GM19467 (cell line): ENCODE results near the gene CCDC77.

ENCODE experiments used
- ATAC-seq: cut with Tn5 transposase; IDR thresholded peaks from one replicate; pipeline ENCODE4 v1.9.1; 2021; ENCODE audit warnings: mild to moderate bottlenecking, moderate library complexity; ENCODE audit not compliant: unreplicated experiment

Gene CCDC77

DNA sequence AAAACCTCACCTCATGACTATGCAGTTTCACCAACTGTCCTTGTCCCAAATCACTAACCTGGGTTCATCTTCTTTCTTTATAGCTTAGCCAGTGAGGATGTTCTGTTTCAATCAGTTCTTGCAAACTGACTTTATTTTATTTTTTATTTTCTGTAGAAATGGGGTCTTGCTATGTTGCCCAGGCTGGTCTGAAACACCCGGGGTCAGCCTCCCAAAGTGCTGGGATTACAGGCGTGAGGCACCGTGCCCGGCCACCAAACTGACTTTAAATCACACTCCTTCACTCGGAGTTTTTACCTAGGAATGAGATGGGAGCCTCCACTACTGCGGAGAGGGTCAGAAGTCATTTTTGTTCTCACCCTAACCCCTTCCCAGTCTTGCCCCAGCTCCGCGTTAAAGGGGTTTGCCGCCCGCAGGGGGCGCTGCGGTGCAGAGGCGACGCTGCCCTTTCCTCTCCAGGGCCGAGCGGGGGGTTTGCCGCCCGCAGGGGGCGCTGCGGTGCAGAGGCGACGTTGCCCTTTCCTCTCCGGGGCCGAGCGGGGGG lies 51.3 kb downstream of the CCDC77 start:
- no peak for ATAC-seq

DNA sequence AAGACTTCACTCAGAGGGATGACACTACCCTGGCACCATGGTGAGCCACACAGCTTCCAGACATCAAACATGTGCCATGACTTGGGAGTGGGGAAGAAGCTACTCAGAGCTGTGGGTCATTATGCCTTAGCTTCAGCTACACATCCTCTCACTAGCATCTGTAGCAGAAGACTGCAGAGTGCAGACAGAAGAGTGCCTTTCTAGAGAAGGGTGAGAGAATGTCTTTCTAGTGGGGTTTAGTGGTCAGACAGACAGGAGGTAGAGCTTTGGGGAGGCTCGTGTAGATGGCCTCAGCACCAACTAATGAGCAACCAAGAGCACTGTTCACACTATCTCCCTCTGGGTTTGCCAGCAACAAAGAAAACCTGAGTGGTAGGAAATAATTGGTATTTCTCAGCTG lies 53.4 kb downstream of the CCDC77 start:
- no peak for ATAC-seq

DNA sequence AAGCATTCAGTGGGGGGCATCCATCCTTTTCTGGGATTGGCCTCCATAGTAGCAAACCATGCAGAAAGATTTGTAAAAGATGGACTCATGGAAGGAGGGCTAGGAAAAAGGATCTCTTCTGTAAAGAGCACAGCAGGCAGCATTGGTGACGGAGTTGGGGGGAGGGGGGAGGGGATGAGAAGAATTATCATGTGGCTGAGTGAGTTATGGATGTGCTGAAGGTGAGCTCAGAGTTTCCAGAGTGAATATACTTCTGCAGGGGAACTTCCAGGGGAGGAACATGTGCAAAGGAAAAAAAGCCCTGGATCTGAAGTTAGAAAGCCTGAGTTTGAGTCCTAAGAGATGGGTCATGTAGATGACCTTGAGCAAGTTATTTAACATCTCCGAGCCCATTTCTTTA lies 54.4 kb downstream of the CCDC77 start:
- no peak for ATAC-seq

DNA sequence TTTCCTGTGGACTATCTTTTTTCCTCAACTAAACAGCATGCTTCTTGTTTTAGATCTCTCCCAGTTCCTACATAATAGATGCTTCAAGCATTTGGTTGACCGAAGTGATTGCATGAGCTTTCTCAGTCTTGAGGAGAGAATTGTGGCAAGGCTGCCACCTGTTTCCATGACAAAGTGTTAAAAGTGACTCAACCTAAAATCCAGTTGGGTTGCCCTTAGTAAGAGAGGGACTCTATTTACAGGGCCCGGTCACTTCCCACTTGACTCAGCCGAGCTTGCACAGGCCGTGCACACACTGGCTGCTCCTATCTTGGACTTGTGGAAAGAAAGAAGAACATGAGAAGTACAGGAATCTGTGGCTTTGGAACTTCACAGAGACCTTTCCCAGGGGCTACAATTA lies 56.2 kb downstream of the CCDC77 start:
- ATAC-seq, result no peak

DNA sequence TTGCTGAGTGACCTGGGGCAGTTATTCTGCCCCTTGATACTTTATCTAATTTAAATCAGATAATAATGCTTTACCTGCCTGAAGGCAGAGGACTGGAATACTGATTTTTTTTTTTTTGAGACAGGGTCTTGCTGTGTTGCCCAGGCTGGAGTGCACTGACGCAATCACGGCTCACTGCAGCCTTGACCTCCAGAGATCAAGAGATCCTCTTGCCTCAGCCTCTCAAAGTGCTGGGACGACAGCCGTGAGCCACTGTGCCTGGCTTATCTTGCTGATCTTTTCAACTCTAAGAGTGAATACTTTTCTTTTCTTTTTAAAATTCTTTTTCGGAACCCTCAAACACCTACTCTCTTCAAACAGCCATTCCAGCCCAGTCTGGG lies 57.6 kb downstream of the CCDC77 start:
- no peak for ATAC-seq

DNA sequence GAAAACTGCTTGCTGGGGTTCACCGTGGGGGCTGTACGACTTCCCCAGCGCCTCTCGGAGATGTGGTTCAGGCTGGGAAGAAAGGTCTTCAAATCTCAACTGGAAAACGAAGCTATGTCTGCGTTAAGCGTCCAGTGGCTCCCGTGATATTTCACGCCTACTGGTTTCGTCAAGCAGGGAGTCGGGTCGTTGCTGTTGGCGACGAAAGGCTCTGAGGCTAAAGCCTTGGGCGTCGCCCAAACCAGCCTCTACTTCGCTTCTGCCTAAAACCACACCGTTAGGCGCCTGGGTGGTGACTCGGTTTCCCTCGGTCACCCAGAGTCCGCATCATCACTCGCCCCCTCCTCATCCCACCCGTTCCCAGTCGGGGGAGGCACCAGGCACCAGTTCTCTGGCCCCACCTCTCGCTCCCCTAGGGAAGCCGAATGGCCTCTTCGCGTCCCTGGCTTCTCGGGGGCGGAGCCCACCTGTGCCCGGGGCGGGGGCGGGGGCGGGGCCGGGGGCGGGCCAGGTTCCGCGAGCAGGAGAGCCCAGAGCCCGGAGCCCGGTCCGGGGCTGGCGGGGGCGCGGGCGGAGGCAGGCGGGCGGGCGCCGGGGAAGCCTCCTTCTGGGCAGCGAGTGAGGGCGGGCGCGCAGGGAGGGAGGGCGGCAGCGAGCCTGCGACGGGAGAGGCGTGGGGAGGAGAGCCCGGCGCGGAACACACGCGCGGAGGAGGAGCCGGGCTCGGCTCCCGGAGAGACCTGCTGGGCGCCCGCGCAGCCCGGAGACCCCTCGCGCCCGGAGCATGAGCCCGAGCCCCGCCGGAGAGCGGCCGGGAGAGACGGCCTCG lies 58.2 kb downstream of the CCDC77 start, which contains the start of gene B4GALNT3:
Gene B4GALNT3, plus strand, starts transcription at position 510 of the 829 bp plus-strand sequence. CDS start 438 bp downstream, outside the sequence.
- ATAC-seq, result no peak

DNA sequence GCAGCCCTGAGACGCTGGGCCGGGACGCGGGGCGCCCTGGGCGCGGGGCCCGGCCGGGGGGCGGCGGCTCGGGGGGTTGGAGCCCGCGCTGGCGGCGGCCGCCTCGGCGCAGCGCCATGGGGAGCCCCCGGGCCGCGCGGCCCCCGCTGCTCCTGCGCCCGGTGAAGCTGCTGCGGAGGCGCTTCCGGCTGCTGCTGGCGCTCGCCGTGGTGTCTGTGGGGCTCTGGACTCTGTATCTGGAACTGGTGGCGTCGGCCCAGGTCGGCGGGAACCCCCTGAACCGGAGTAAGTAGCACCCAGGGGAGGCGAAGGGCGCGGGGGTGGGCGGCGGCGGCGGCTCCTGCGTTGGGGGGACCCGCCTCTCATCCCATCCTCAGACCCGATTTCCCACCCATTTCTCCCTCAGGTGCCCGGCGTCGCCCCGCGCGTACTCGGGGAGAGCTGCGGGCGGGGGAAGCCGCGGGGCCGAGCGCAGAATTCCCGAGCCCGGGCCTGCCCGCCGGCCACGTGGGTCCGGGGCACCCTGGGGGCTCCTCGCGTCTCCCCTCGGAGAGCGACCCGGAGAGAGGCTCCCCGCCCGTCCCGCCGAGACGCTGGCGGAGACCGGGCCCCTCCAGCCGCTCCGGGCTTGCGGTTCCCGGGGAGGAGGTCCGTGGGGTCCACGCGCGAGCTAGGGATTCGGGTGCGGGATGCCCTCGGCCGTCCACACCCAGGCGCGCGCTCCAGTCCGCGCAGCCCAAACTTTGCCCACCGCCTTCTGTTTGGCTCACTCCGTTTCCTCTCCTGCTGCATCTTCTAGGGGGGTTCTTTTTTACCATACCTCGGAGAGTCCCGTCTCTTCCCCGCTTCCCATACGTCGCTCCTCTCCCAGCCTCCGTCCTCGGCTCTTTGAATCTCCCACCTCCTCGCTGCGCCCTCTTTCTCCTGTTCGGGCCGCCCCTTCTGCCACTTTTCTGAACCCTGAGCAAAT lies 59.1 kb downstream of the CCDC77 start:
- ATAC-seq, result no peak

DNA sequence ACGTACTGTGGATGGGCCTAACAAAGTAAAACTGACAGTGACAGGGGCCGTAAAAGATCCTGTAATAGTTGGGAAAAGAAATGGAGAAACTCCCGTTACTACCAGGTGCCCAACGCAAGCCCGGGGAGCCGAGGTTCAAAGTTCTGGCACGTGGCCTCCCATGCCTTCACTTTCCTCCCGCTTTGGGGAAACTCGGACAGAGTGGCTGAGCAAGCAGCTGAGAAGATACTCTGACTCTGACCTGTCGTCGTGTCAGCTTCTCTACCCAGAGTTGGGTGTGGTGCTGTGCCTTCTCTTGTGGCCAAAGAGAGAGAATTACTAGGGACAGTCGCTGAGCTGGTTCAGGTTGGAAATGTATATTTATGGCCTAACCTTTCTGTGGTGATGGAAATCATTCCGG lies 60.0 kb downstream of the CCDC77 start:
- ATAC-seq, result no peak

DNA sequence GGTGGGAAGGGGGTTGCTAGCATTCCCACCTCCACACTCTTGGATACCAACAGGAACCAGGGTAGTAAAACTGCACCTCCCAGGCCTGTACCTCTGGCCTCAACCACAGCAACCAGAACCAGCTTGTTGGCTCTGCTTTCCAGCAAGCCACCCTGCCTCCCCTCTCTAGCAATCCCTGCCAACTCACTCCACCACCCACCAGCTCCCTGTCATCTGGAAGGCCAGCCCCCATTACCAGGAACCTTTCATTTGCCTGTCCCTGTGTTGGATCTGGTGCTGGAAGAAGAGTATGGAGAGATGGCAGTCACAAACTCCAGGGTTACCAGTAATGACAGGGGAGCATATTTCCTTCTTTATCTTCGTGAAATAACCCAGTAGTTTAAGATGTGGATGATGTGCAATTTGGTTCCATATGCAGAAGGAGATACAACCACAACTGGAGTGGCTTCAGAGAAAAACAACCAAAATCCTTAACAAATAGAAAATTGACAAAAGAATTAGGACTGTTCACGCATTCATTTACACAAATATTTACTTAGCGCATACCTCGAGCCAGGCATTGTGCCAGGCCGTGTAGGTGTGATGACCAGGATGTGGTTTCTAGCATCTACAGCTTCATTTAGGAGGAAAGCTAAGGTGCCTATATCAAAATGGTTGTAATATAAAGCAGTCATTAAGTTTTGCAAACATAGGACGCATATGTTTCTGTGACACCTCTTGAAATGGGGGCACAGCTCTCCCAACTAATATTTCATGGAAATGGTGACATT lies 61.7 kb downstream of the CCDC77 start:
- no peak for ATAC-seq

DNA sequence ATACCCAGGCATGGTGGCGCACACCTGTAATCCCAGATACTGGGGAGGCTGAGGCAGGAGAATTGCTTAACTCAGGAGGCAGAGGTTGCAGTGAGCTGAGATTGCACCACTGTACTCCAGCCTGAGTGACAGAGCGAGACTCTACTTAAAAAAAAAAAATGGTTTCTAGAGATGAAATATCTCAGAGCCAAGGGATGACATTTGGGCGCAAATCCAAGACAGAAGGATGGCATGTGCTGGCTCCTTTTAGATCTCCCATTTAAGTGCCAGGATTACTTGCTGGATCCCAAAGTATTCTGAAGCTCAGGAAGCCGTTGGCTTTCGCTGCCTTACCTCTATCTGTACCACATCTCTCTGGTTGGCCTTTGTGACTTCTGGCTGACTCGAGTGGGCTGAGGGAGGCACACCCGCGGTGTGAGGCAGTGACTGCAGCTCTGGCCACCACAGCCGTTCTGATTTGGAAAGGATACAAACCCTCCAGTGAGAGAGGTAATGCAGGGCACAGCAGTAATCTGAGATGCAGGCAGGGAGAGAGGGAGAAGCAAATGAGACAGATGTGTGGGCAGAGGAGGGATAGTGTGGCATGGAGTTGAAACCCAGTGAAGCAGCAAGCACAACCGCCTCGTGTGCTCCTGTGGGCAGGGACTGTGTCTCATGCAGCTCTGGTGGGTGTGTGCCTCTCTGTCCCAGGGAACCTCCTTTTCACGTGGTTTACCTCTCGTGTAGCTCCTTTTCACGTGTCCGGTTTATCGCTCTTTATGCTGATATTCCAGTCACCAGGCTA lies 63.2 kb downstream of the CCDC77 start:
- ATAC-seq, result no peak

DNA sequence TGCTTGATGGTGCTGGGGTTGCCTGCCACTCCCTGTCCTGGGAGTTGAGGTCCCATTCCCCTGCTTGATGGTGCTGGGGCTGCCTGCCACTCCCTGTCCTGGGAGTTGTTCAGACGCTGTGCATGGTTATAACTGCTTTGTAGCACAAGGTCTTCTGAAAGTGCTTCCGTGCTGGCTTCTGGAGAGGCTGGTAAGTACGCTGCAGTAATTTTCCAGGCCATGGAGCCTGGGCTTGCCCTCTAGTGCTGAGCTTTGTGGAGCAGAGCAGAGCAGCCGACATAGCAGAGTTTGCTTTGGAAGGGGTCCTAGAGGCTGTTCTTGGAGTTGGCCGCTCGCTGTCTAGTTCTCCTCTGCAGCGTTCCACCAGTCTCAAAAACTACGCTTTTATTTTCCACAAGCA lies 64.6 kb downstream of the CCDC77 start:
- ATAC-seq, result no peak

DNA sequence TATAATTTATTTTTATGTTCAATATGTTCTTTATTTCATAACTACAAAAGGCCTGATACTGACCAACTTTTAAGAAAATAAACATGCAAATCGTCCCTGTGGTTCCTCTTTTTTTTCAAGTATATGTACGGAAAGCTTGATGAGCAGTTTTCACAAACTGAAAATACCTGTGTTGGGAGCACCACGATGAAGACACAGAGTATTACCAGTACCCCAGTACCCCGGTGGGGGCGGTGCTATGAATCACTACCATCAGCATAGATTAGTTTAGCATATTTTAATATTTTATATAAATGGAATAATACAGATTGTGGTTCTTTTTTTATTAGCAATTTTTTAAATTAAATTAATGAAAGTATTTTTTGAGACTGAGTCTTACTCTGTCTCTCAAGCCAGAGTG lies 65.3 kb downstream of the CCDC77 start:
- no peak for ATAC-seq

DNA sequence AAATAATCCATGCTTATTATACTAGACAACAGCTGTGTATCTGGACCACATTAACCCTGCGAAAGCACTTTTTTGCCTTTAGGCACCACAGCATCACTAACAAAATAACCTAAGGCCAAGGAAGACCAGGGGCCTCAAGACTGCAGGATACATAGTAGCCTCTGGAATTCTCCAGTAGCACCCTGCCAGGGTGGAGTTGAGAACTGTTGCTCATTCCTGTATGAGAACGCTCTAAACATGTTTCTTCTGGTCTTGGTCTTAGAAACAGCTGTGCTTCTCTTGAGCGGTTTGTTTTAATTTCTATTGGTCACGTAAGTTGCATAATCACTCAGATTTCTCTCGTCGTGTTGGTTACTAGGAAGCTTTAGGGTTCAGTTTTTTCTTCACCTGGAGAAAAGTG lies 66.1 kb downstream of the CCDC77 start:
- ATAC-seq, result no peak

DNA sequence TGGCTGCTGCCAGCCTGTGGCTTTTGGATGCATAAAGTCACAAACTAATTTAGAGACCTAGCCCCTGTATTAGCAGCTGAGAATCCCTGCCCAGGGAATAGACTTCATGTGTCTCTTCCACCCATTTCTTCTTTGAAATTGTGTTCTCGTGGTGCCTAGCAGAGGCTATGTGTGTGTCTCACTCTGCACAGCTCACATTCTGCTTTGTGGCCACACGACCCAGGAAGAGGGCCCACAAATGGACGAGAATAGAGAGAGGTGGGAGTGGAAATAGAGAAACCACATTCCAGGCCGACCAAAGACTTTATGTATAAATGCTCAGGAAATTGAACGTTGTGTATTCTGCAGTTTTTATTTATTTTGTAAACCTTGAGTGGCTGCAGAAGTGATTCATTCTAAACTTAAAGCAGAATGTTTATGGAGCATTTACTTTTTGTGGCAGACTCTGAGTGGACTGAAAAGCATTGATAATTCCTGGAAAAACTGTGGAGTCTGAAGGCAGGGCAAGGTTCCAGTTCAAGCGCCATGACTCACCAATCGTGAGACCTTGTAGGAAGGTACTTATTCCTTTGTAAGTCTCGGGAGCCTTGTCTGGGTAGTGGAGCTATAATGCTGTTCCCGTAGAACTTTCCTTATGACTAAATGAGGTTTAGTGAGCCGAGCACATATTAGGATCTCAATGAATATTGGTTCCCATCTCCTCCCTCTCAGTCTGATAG lies 67.4 kb downstream of the CCDC77 start:
- ATAC-seq, result no peak

DNA sequence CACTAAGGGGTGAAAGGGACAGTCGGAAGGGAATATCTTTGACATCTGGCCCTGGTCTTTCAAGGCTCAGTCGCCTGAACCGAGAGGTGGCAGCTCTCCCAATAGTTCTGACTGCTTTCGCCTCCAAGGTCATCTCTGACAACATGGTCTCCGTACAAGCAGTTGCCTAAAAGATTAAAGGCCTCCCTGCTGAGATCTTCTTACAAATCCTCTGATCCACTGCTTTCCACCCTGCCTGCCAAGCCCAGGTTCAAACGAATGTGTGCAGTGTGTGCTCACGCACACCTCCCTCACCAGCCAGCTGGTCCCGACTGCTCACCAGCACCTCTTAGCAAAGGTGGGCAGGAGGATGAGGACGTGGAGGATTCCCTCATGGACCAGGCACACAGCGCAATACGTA lies 68.7 kb downstream of the CCDC77 start:
- no peak for ATAC-seq

DNA sequence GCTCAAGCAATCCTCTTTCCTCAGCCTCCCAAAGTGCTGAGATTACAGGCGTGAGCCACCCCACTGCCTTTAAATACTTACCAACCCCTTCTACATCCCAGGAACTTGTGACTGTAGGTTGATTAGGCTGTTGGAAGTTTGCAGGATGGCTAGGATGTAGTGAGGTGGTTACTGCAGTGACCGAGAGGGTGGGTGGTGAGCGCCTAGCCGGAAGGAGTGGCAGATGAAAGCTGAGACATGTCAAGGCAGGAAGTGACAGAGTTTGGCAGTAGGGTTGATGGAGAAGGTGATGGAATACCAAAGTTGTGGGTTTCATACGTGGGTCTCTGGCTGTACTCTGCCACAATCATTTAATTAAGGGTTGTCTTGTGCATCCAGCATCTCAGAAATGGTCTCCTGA lies 71.8 kb downstream of the CCDC77 start:
- no peak for ATAC-seq

DNA sequence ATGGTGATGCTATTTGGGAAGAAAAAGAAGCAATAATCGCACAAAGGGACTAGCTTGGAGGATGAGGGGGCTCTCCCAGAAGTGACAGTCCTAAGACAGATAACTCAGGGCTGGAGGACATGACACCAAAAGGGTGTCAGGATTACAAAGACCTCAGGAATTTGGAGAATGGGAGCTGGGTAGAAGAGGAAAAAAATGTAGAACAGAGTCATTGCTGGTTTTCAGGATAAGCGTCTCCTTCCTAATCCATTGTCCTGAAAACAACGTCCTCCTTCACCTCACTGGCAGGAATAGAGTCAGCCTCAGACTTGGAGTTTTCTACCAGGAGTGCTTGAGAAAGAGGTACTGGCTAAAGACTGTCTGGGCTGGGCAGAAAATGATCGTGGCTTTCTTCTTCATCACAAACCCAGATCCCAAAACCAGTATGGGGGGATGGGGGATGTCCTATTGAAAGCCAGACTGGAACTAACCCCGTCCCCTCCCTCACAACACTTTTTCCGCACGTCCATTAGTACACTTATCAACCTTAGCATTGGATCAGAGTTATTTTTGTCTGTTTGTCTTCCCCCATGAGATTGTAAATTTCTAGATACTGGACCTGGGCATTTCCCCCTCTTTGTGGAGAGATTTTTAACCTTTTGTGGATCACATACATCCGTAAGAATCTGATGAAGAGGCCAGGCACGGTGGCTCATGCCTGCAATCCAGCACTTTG lies 72.6 kb downstream of the CCDC77 start:
- no peak for ATAC-seq

DNA sequence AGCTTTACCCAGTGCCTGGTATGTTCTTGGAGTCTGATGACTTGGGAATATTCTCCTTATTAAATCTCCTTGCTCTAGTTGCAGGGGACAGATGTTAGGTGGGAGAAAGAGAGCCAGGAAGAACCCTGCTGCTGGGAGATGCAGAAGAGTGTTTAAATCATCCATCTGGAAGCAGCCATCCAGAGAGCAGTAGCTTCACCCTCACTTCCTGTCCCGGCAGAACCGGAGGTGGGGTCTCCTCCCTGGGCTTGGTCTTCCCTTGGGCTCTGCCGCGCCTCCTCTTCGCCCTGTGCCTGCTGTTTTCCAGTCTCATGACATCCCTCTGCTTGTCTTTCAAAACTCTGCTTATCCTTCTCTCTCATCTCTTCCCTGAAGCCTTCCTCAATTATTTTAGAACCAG lies 73.8 kb downstream of the CCDC77 start:
- no peak for ATAC-seq

DNA sequence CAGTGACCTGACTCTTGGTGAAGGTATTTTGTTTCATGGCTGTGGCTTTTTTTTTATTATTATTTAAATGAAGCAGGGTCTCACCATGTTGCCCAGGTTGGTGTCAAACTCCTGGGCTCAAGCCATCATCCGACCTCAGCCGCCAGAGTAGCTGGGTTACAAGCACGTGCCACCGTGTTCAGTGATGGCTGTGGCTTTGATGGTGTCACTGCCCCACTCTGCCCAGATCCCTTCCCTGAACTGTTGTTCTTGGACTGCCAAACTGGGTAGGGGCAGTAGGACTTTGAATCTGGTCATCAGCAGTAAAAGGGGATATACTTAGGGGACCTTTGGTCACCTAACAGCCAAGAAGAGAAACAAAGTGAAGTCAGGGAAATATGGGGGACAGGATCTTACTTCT lies 77.7 kb downstream of the CCDC77 start:
- ATAC-seq, result no peak
